Adrenal gland (tissue), 12 donors: ENCODE results near the gene HIRIP3. TPM values are rescaled to one million over a fixed set of nuclear protein-coding genes. Genes with fewer than 3 reads are reported as not detected.
"Not testable (repeated sequence)": the region's sequence is repeated elsewhere in the genome, so short reads cannot be mapped to it uniquely, and the experiment has no call there.

Source experiments
- DNase-seq, 7 donors: peaks; one replicate each; pipeline ENCODE4 v3.0.0-alpha.2; 2019 to 2020
- H3K27ac ChIP-seq, 5 donors: fragments of 200-600 bp; sonication (generic) in 4 of 5; 1 replicate in 3 of 5; 2 replicates in 2 of 5; pipeline versions ENCODE4 v1.5.1 to v1.8.0; 2016 to 2020; ENCODE audit warnings: mild to moderate bottlenecking in 1 of 5
- H3K27me3 ChIP-seq: fragments of 200-600 bp; 2 replicates; pipeline ENCODE4 v1.8.0; 2021
- H3K36me3 ChIP-seq, 2 donors: fragments of 200-600 bp; replicated peaks in 1 of 2; 1 replicate in 1 of 2; 2 replicates in 1 of 2; pipeline versions ENCODE4 v1.5.1 to v1.8.0; 2018 to 2022
- H3K4me1 ChIP-seq, 2 donors: fragments of 200-600 bp; replicated peaks in 1 of 2; 1 replicate in 1 of 2; 2 replicates in 1 of 2; pipeline versions ENCODE4 v1.5.1 to v1.8.0; 2018 to 2021
- H3K4me3 ChIP-seq, 4 donors: fragments of 200-600 bp; sonication (generic) in 3 of 4; one replicate each; pipeline ENCODE4 v1.5.1; 2016 to 2018
- H3K9me3 ChIP-seq, 3 donors: fragments of 200-600 bp; sonication (generic) in 1 of 3; replicated peaks in 1 of 3; 1 replicate in 2 of 3; 2 replicates in 1 of 3; pipeline versions ENCODE4 v1.5.1 to v1.8.0; 2016 to 2021
- POLR2A ChIP-seq, 2 donors: fragments of 450-650 bp; IDR thresholded peaks; one replicate each; pipeline ENCODE4 v1.6.1; 2017; ENCODE audit warnings: antibody characterized with exemption in 2 of 2, mild to moderate bottlenecking in 2 of 2, moderate library complexity in 1 of 2
- WGBS, 4 donors: extraction: QIAGEN DNeasy Blood & Tissue Kit in 2 of 4; methylation state at CpG; one replicate each; pipeline versions ENCODE4 v1.1.5 to v1.1.7; 2013 to 2017; 5-methylcytosine and 5-hydroxymethylcytosine counted together
- intact Hi-C, 2 donors: fragments of 100-400 bp; cut with DNase I; formaldehyde crosslinking; loops; one replicate each; pipeline versions ENCODE4 v1.14.1 to v1.15.0; 2022 to 2023
- polyA plus RNA-seq, 3 donors: library from polyadenylated mRNA; stranded (reverse); fragments of 200-250 nt in 2 of 3; fragments of 350-450 nt in 1 of 3; fragmentation: Illumina TruSeq in 1 of 3; extraction: RNeasy Lipid Tissue Mini Kit (QIAGEN cat#74804) in 1 of 3; gene quantifications; one replicate each; pipeline ENCODE4 v1.2.3, GENCODE V29; 2013 to 2014
- total RNA-seq, 9 donors: library from RNA; depleted of rRNA in 4 of 9; stranded (reverse); fragments of >200 nt in 4 of 9; fragments of 120-200 nt in 1 of 9; fragmentation: NEBNext Ultra II Directional in 1 of 9; extraction: Animal tissue kit (Norgen Biotek cat#: 25700) in 1 of 9; gene quantifications; one replicate each; pipeline versions ENCODE4 v1.1.0 to v1.2.4, GENCODE V29; 2013 to 2023
- TF ChIP-seq, protein P1 (sequence below), 6 experiments: fragments of 450-650 bp in 4 of 6; fragments of 200-600 bp in 2 of 6; sonication (generic) in 1 of 6; IDR thresholded peaks; 1 replicate in 5 of 6; 2 replicates in 1 of 6; pipeline versions ENCODE4 v1.5.1 to v1.8.0; 2016 to 2021; ENCODE audit warnings: antibody characterized with exemption in 6 of 6, mild to moderate bottlenecking in 2 of 6, moderate library complexity in 1 of 6
- donor health status: healthy with polysubstance abuse.
- donor health status: Bipolar disorder and iron deficiency.
- donor health status: DM: yes; HTN: yes; CAD: no.
- donor health status: DM: no; HTN: no; CAD: no.
- donor health status: DM: no; HTN: no; CAD: no.
- donor health status: DM: yes; HTN: yes; CAD: no.

HIRIP3 gene
- total and polyA plus RNA-seq, 12 donors: 11.0 to 35.0 (median 19.1) TPM

GRCh38 chr16:29961127-29961478 is 34.3 kb downstream of the HIRIP3 start:
- H3K4me1 ChIP-seq: peaks cover 10 to 38% of the 10 kb centered on the region in 2 donors
- intact Hi-C loops: no loop called here
- TF ChIP-seq, protein P1, sequence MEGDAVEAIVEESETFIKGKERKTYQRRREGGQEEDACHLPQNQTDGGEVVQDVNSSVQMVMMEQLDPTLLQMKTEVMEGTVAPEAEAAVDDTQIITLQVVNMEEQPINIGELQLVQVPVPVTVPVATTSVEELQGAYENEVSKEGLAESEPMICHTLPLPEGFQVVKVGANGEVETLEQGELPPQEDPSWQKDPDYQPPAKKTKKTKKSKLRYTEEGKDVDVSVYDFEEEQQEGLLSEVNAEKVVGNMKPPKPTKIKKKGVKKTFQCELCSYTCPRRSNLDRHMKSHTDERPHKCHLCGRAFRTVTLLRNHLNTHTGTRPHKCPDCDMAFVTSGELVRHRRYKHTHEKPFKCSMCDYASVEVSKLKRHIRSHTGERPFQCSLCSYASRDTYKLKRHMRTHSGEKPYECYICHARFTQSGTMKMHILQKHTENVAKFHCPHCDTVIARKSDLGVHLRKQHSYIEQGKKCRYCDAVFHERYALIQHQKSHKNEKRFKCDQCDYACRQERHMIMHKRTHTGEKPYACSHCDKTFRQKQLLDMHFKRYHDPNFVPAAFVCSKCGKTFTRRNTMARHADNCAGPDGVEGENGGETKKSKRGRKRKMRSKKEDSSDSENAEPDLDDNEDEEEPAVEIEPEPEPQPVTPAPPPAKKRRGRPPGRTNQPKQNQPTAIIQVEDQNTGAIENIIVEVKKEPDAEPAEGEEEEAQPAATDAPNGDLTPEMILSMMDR (IDR thresholded peaks at IDR 0.05): no peak
- TF ChIP-seq POLR2A (IDR thresholded peaks at IDR 0.05): no peak
- H3K27ac ChIP-seq: peak overlapping the region in 3 of 5 donors; percentile 92 to 99 (median 97)
- DNase-seq: no peak
- WGBS, 4 donors: 56 to 81% (median 66%) methylated on average over 7 to 10 of the region's 10 CpGs
- H3K36me3 ChIP-seq: no peaks in the 10 kb centered on the region
- peak overlapping the region in 1 of 4 donors; percentile 93 for H3K4me3 ChIP-seq
- no peaks in the 10 kb centered on the region for H3K9me3 ChIP-seq
- H3K27me3 ChIP-seq: no peaks in the 10 kb centered on the region

GRCh38 chr16:29959821-29960220 is 35.6 kb downstream of the HIRIP3 start:
- H3K4me3 ChIP-seq, H3K27me3 ChIP-seq, H3K36me3 ChIP-seq, H3K27ac ChIP-seq, DNase-seq, H3K9me3 ChIP-seq, intact Hi-C loops: not testable (repeated sequence)
- H3K4me1 ChIP-seq: peaks cover 10 to 27% of the 10 kb centered on the region in 2 donors
- WGBS, 4 donors: 77 to 88% (median 85%) methylated on average over 4 of the region's 4 CpGs

DNA sequence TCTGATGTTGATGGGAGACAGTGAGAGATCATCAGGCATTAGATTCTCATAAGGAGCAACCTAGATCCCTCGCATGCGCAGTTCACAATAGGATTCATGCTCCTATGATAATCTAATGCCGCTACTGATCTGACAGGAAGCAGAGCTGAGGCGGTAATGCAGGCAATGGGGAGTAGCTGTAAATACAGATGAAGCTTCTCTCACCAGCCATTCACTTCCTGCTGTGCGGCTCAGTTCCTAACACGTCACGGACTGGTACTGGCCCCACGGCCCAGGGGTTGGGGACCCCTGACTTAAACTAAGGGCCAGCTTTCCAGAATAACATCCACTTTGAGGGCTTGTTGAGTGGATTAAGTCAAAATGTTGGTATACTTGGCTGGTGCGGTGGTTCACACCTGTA is 36.1 kb downstream of the HIRIP3 start:
- H3K9me3 ChIP-seq: no peaks in the 10 kb centered on the region
- no peak for TF ChIP-seq POLR2A (IDR thresholded peaks at IDR 0.05)
- TF ChIP-seq, protein P1 (IDR thresholded peaks at IDR 0.05): no peak
- no peaks in the 10 kb centered on the region for H3K36me3 ChIP-seq
- no peak overlapping the region for H3K4me3 ChIP-seq
- intact Hi-C loops: no loop called here
- 85 to 94% (median 91%) methylated on average over 7 to 9 of the region's 9 CpGs for WGBS, 4 donors
- no peaks in the 10 kb centered on the region for H3K27me3 ChIP-seq
- H3K27ac ChIP-seq: no peak overlapping the region
- no peak for DNase-seq
- H3K4me1 ChIP-seq: peaks cover 10 to 21% of the 10 kb centered on the region in 2 donors

- Histone ChIP-seq H3K27me3 (no peaks in the 10 kb centered on the region), H3K27ac (no peak overlapping the region), H3K4me3 (no peak overlapping the region), H3K4me1 (peaks cover 10 to 17% of the 10 kb centered on the region in 2 donors), H3K9me3 (no peaks in the 10 kb centered on the region), H3K36me3 (no peaks in the 10 kb centered on the region)
- TF ChIP-seq, protein P1 (IDR thresholded peaks at IDR 0.05): no peak
- no peak for TF ChIP-seq POLR2A (IDR thresholded peaks at IDR 0.05)
- WGBS, 4 donors: 89 to 94% (median 92%) methylated on average over 5 of the region's 5 CpGs
- intact Hi-C loops: no loop called here
- DNase-seq: no peak
Observed at GRCh38 chr16:29958756-29959155, 36.7 kb downstream of the HIRIP3 start.

- no peaks in the 10 kb centered on the region for H3K4me1 ChIP-seq
- intact Hi-C loops: no loop called here
- DNase-seq: no peak
Observed at GRCh38 chr16:29951625-29952365, 43.6 kb downstream of the HIRIP3 start.

More at GRCh38 chr16:29951625-29952365, 43.6 kb downstream of the HIRIP3 start:
- Histone ChIP-seq H3K36me3 (no peaks in the 10 kb centered on the region), H3K9me3 (no peaks in the 10 kb centered on the region), H3K27me3 (no peaks in the 10 kb centered on the region), H3K4me3 (no peak overlapping the region), H3K27ac (no peak overlapping the region)
- WGBS, 4 donors: 85 to 92% (median 90%) methylated on average over 4 to 8 of the region's 8 CpGs
- TF ChIP-seq POLR2A (IDR thresholded peaks at IDR 0.05): no peak
- TF ChIP-seq, protein P1 (IDR thresholded peaks at IDR 0.05): no peak
